MG63 (cell line): ENCODE data around the gene EXD1. TPM values are rescaled to one million over a fixed set of nuclear protein-coding genes. Genes with fewer than 3 reads are reported as not detected.
"Not testable (repeated sequence)": the region's sequence is repeated elsewhere in the genome, so short reads cannot be mapped to it uniquely, and the experiment has no call there.

Experiments
- DNase-seq: peaks from one replicate; pipeline ENCODE4 v3.0.0-alpha.2; 2020
- H3K27me3 ChIP-seq: fragments of 250-450 bp; sonication (Bioruptor Pico); 2 replicates; pipeline ENCODE4 v1.5.1; 2020; ENCODE audit warnings: mild to moderate bottlenecking, moderate library complexity
- H3K36me3 ChIP-seq: fragments of 250-450 bp; sonication (Bioruptor Pico); 2 replicates; pipeline ENCODE4 v1.5.1; 2020; ENCODE audit warnings: mild to moderate bottlenecking, moderate library complexity
- H3K4me3 ChIP-seq: fragments of 250-450 bp; sonication (Bioruptor Pico); 2 replicates; pipeline ENCODE4 v1.5.1; 2020; ENCODE audit warnings: mild to moderate bottlenecking, moderate library complexity
- H3K9me3 ChIP-seq: fragments of 250-450 bp; sonication (Bioruptor Pico); 2 replicates; pipeline ENCODE4 v1.5.1; 2020; ENCODE audit warnings: mild to moderate bottlenecking, moderate library complexity
- total RNA-seq: library from RNA; depleted of rRNA; stranded (reverse); fragments of >200 nt; shearing (Covaris generic); gene quantifications from 2 replicates; pipeline ENCODE4 v1.2.3, GENCODE V29; 2014; ENCODE audit warnings: low replicate concordance; rRNA removed

Gene EXD1
- not detected in 2 replicates for total RNA-seq

GRCh38 chr15:41230650-41231421 is at the start of gene EXD1, which contains the start of gene CHP1:
TSS of gene EXD1 (minus strand) at chr15:41230757. CDS start at chr15:41226575, 4,182 bp downstream.
TSS of gene CHP1 (plus strand) at chr15:41231268. CDS start at chr15:41231383, 115 bp downstream.
- peak; percentile 98 for DNase-seq
- Histone ChIP-seq H3K36me3 (no peaks in the 10 kb centered on the region; the same call in 1 of the 2 replicates), H3K27me3 (no peaks in the 10 kb centered on the region), H3K4me3 (peak within 1 kb of the TSS; percentile 71), H3K9me3 (no peaks in the 10 kb centered on the region)

- Histone ChIP-seq H3K36me3 (peaks cover 5% of the 10 kb centered on the region), H3K9me3 (no peaks in the 10 kb centered on the region), H3K27me3 (no peaks in the 10 kb centered on the region), H3K4me3 (no peak overlapping the region)
- no peak for DNase-seq
These were observed 49.2 kb upstream of the EXD1 start for GRCh38 chr15:41279535-41280283.

- DNase-seq: no peak
- peaks cover 5% of the 10 kb centered on the region; the same call in 1 of the 2 replicates for H3K36me3 ChIP-seq
- no peaks in the 10 kb centered on the region for H3K27me3 ChIP-seq
- no peak overlapping the region for H3K4me3 ChIP-seq
- no peaks in the 10 kb centered on the region for H3K9me3 ChIP-seq
These were observed 47.8 kb upstream of the EXD1 start for GRCh38 chr15:41278319-41278718.

- DNase-seq: no peak
- Histone ChIP-seq H3K27me3 (no peaks in the 10 kb centered on the region), H3K36me3 (peaks cover 5% of the 10 kb centered on the region), H3K4me3 (no peak overlapping the region), H3K9me3 (no peaks in the 10 kb centered on the region)
These were observed 46.3 kb upstream of the EXD1 start for GRCh38 chr15:41276831-41277230.

- no peaks in the 10 kb centered on the region for H3K9me3 ChIP-seq
- no peak for DNase-seq
- H3K4me3 ChIP-seq: no peak overlapping the region
- no peaks in the 10 kb centered on the region for H3K27me3 ChIP-seq
- peaks cover under 1% of the 10 kb centered on the region; the same call in 1 of the 2 replicates for H3K36me3 ChIP-seq
These were observed 39.3 kb upstream of the EXD1 start for GRCh38 chr15:41269887-41270286.

GRCh38 chr15:41263891-41264351 is 33.4 kb upstream of the EXD1 start:
- H3K27me3 ChIP-seq: no peaks in the 10 kb centered on the region
- DNase-seq: no peak
- H3K4me3 ChIP-seq: no peak overlapping the region
- peaks cover 14% of the 10 kb centered on the region for H3K36me3 ChIP-seq
- no peaks in the 10 kb centered on the region for H3K9me3 ChIP-seq

GRCh38 chr15:41262571-41262970 is 32.0 kb upstream of the EXD1 start:
- no peaks in the 10 kb centered on the region for H3K27me3 ChIP-seq
- DNase-seq: no peak
- H3K36me3 ChIP-seq: peaks cover 14% of the 10 kb centered on the region
- H3K9me3 ChIP-seq: no peaks in the 10 kb centered on the region
- no peak overlapping the region for H3K4me3 ChIP-seq

GRCh38 chr15:41260924-41261323 is 30.4 kb upstream of the EXD1 start:
- peaks cover 14% of the 10 kb centered on the region for H3K36me3 ChIP-seq
- H3K4me3 ChIP-seq, H3K27me3 ChIP-seq, DNase-seq, H3K9me3 ChIP-seq: not testable (repeated sequence)

- H3K36me3 ChIP-seq: peaks cover 11% of the 10 kb centered on the region
- no peaks in the 10 kb centered on the region for H3K27me3 ChIP-seq
- H3K4me3 ChIP-seq: no peak overlapping the region
- DNase-seq: no peak
- no peaks in the 10 kb centered on the region for H3K9me3 ChIP-seq
These were observed 29.1 kb upstream of the EXD1 start for GRCh38 chr15:41259546-41260189.

DNA sequence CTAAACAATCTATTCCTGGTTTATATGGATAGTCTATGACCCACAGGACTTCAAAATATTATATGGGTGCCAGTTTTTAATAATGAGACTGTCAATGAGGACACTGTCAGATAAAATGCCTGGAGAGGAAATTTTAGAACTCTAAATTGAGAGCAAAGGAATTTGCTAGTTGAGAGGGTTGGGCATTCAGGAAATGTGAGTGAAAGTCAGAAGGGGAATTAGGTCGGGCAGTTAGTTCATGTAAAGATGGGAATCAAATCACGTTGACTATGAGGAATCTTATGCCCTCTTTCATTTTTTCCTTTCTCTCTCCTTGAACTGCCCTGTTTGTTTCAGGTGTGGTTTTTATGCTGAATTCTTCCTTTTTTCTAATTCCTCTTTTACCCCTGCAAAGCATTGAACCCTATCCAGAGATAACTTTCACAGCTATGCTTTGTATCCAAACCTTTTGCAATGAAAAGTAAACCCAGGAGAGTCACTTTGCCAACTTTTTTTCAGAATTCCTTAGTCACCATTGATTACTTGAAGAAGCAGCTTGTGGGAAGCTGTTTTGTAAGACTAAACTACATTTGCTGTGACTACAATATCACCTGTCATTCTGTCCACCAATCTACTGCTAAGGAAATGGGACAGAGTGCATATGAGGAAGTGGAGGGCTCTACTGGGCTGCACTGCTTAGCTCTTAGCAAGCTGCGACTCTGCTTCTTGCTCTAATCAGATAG is 28.4 kb upstream of the EXD1 start:
- H3K4me3 ChIP-seq: no peak overlapping the region

GRCh38 chr15:41256577-41257038 is 26.1 kb upstream of the EXD1 start:
- 0 out of 2 replicates have a peak, but pooled peaks cover 4% of the 10 kb centered on the region for H3K36me3 ChIP-seq
- H3K9me3 ChIP-seq: no peaks in the 10 kb centered on the region
- no peaks in the 10 kb centered on the region for H3K27me3 ChIP-seq
- no peak for DNase-seq
- H3K4me3 ChIP-seq: no peak overlapping the region

More for the DNA sequence above, 28.4 kb upstream of the EXD1 start:
- no peak for DNase-seq
- no peaks in the 10 kb centered on the region for H3K9me3 ChIP-seq
- H3K27me3 ChIP-seq: no peaks in the 10 kb centered on the region
- H3K36me3 ChIP-seq: peaks cover 15% of the 10 kb centered on the region

DNA sequence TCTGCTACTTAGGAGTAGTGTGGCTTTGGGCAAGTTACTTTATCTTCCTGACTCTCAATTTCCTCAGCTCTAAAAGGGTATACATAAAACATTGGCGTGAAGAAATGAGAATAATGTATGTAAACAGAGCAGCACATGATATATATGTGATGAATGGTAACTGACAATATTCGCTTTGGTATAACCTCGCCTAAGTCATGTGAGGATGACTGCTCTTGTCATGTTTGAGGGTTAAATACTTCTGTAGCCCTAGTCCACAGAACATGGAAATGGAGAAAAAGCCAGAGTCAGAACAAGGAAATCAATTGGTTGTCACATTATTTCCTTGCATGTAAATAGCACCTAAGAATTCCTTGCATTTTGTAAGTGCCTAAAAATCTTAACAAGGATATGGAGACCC is 25.5 kb upstream of the EXD1 start:
- Histone ChIP-seq H3K4me3 (no peak overlapping the region), H3K9me3 (no peaks in the 10 kb centered on the region), H3K27me3 (no peaks in the 10 kb centered on the region), H3K36me3 (0 out of 2 replicates have a peak, but pooled peaks cover 4% of the 10 kb centered on the region)
- DNase-seq: no peak

DNA sequence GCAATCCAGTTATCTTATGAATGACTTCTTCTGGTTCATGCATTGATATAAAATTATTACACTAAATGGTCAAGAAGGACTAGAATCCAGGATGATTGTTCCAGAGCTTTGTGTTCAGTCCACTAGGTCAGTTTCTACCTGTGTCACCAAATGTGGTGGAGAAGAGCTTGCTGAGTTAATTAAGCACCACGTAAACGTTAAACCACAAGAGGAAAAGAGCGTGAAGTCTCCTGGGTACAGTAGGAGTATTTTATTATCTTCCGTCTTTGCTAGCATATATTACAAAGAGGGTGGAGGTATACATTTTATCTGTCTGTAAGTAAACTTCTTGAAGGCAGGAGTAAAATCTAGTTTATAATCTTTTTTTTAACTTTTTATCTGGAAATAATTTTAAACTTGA is 24.0 kb upstream of the EXD1 start:
- no peaks in the 10 kb centered on the region for H3K27me3 ChIP-seq
- H3K9me3 ChIP-seq: no peaks in the 10 kb centered on the region
- DNase-seq: no peak
- no peak overlapping the region for H3K4me3 ChIP-seq
- 0 out of 2 replicates have a peak, but pooled peaks cover 4% of the 10 kb centered on the region for H3K36me3 ChIP-seq

DNA sequence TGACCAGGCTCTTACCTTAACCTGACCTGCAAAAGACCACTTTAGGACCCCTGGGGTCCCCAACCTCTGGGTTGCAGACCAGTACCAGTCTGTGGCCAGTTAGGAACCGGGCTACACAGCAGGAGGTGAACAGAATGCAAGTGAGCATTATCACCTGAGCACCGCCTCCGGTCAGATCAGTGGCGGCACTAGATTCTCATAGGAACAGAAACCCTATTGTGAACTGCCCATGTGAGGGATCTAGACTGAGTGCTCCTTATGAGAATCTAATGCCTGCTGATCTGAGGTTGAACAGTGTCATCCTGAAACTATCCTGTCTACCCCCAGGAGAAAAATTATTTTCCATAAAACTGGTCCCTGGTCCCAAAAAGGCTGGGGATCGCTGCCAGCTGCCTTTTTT is 20.9 kb upstream of the EXD1 start:
- no peak for DNase-seq
- Histone ChIP-seq H3K36me3 (0 out of 2 replicates have a peak, but pooled peaks cover 4% of the 10 kb centered on the region), H3K4me3 (no peak overlapping the region), H3K27me3 (no peaks in the 10 kb centered on the region), H3K9me3 (no peaks in the 10 kb centered on the region)

GRCh38 chr15:41250745-41251144 is 20.2 kb upstream of the EXD1 start:
- not testable (repeated sequence) for H3K4me3 ChIP-seq, H3K27me3 ChIP-seq, H3K36me3 ChIP-seq, DNase-seq, H3K9me3 ChIP-seq
